SK-N-SH treated with all-trans-retinoic acid at 6 μM for 48 hours (cell line): Measurements from ENCODE around the gene RBMS3.
"Not testable (repeated sequence)": the region's sequence is repeated elsewhere in the genome, so short reads cannot be mapped to it uniquely, and the experiment has no call there.

Experiments
- ATAC-seq: fragments of 200-7000 bp; cut with Tn5 transposase; 3 replicates; pipeline ENCODE4 v1.9.1; 2020; ENCODE audit warnings: mild to moderate bottlenecking, moderate library complexity
- ARNTL ChIP-seq: fragments of 450-650 bp; formaldehyde crosslinking; IDR thresholded peaks from 2 replicates; pipeline ENCODE4 v1.5.0; 2020; ENCODE audit warnings: low read depth, mild to moderate bottlenecking, moderate library complexity, borderline replicate concordance
- BACH2 ChIP-seq: fragments of 250-450 bp; sonication (Bioruptor Pico); IDR thresholded peaks from 2 replicates; pipeline ENCODE4 v1.9.0; 2021; ENCODE audit warnings: mild to moderate bottlenecking, borderline replicate concordance
- CREB5 ChIP-seq: fragments of 250-450 bp; sonication (Bioruptor Pico); IDR thresholded peaks from 2 replicates; pipeline ENCODE4 v1.5.1; 2020; ENCODE audit warnings: low read depth, mild to moderate bottlenecking, moderate library complexity
- CSDC2 ChIP-seq: fragments of 250-450 bp; sonication (Bioruptor Pico); IDR thresholded peaks from 2 replicates; pipeline ENCODE4 v1.5.0; 2020; ENCODE audit warnings: mild to moderate bottlenecking, moderate library complexity
- CSRNP3 ChIP-seq: fragments of 250-450 bp; sonication (Bioruptor Pico); IDR thresholded peaks from 2 replicates; pipeline ENCODE4 v1.5.1; 2021; ENCODE audit warnings: mild to moderate bottlenecking, moderate library complexity
- ESRRG ChIP-seq: fragments of 250-450 bp; sonication (Bioruptor Pico); IDR thresholded peaks from 2 replicates; pipeline ENCODE4 v1.6.1; 2021; ENCODE audit warnings: mild to moderate bottlenecking
- ISL1 ChIP-seq: fragments of 250-450 bp; sonication (Bioruptor Pico); IDR thresholded peaks from 2 replicates; pipeline ENCODE4 v2.1.2; 2022; ENCODE audit warnings: mild to moderate bottlenecking, moderate library complexity
- OSR1 ChIP-seq: fragments of 250-450 bp; sonication (Bioruptor Pico); IDR thresholded peaks from 2 replicates; pipeline ENCODE4 v1.8.0; 2022; ENCODE audit warnings: moderate library complexity, mild to moderate bottlenecking, inconsistent platforms
- POU6F1 ChIP-seq: fragments of 250-450 bp; sonication (Bioruptor Pico); IDR thresholded peaks from 2 replicates; pipeline ENCODE4 v1.8.0; 2021; ENCODE audit warnings: low read depth, mild to moderate bottlenecking, moderate library complexity, borderline replicate concordance
- PPARA ChIP-seq: fragments of 250-450 bp; sonication (Bioruptor Pico); IDR thresholded peaks from 2 replicates; pipeline ENCODE4 v1.5.0; 2020; ENCODE audit warnings: mild to moderate bottlenecking, borderline replicate concordance
- SNAI2 ChIP-seq: fragments of 250-450 bp; sonication (Bioruptor Pico); IDR thresholded peaks from 2 replicates; pipeline ENCODE4 v1.5.0; 2020; ENCODE audit warnings: mild to moderate bottlenecking, moderate library complexity
- TCF4 ChIP-seq: fragments of 250-450 bp; sonication (Bioruptor Pico); IDR thresholded peaks from 2 replicates; pipeline ENCODE4 v1.8.0; 2021; ENCODE audit warnings: mild to moderate bottlenecking, moderate library complexity, borderline replicate concordance
- TOX ChIP-seq: fragments of 250-450 bp; sonication (Bioruptor Pico); IDR thresholded peaks from 2 replicates; pipeline ENCODE4 v1.8.0; 2021; ENCODE audit warnings: mild to moderate bottlenecking, moderate library complexity, borderline replicate concordance
- TSHZ2 ChIP-seq: fragments of 250-450 bp; sonication (Bioruptor Pico); IDR thresholded peaks from 2 replicates; pipeline ENCODE4 v1.5.0; 2020; ENCODE audit warnings: mild to moderate bottlenecking, moderate library complexity
- ZC3H10 ChIP-seq: fragments of 250-450 bp; sonication (Bioruptor Pico); IDR thresholded peaks from 2 replicates; pipeline ENCODE4 v1.5.1; 2021; ENCODE audit warnings: mild to moderate bottlenecking, moderate library complexity
- ZNF565 ChIP-seq: fragments of 450-650 bp; formaldehyde crosslinking; conservative IDR thresholded peaks from 2 replicates; pipeline ENCODE4 v1.5.0; 2020; ENCODE audit warnings: low read depth, mild to moderate bottlenecking, moderate library complexity
- ZNF70 ChIP-seq: fragments of 450-650 bp; formaldehyde crosslinking; IDR thresholded peaks from 2 replicates; pipeline ENCODE4 v1.5.0; 2020; ENCODE audit warnings: mild to moderate bottlenecking, moderate library complexity
- ZNF8 ChIP-seq: fragments of 450-650 bp; formaldehyde crosslinking; IDR thresholded peaks from 2 replicates; pipeline ENCODE4 v1.5.0; 2020; ENCODE audit warnings: mild to moderate bottlenecking, moderate library complexity

The RBMS3 gene

GRCh38 chr3:30042274-30042859 lies 761.5 kb downstream of the RBMS3 start:
- ATAC-seq: peak; percentile 96
- TF ChIP-seq SNAI2 (CRISPR knock-in tag): no peak
- TF ChIP-seq TSHZ2 (CRISPR knock-in tag): no peak
- TF ChIP-seq BACH2: no peak
- no peak for TF ChIP-seq CSDC2
- TF ChIP-seq OSR1: no peak
- TF ChIP-seq ISL1 (CRISPR knock-in tag): no peak
- no peak for TF ChIP-seq ESRRG (CRISPR knock-in tag)
- TF ChIP-seq POU6F1 (CRISPR knock-in tag): no peak
- no peak for TF ChIP-seq ZC3H10 (CRISPR knock-in tag)
- no peak for TF ChIP-seq CREB5 (CRISPR knock-in tag)
- no peak for TF ChIP-seq ZNF8
- TF ChIP-seq PPARA (CRISPR knock-in tag): no peak
- TF ChIP-seq TOX (CRISPR knock-in tag): no peak

- no peak for TF ChIP-seq ZC3H10 (CRISPR knock-in tag)
- ATAC-seq: peak; percentile 32; the same call in 2 of the 3 replicates
These were observed 762.2 kb downstream of the RBMS3 start for GRCh38 chr3:30042916-30043555.

GRCh38 chr3:30044515-30044914 lies 763.6 kb downstream of the RBMS3 start:
- TF ChIP-seq CSDC2 (no peak), ESRRG (CRISPR knock-in tag) (no peak), ZNF565 (CRISPR knock-in tag) (no peak), SNAI2 (CRISPR knock-in tag) (no peak), TCF4 (CRISPR knock-in tag) (no peak), ZNF70 (CRISPR knock-in tag) (no peak), CSRNP3 (CRISPR knock-in tag) (no peak)
- no peak for ATAC-seq

GRCh38 chr3:30048431-30048830 lies 767.6 kb downstream of the RBMS3 start:
- no peak for TF ChIP-seq ZNF8
- TF ChIP-seq CSRNP3 (CRISPR knock-in tag): no peak
- no peak for TF ChIP-seq ARNTL
- no peak for ATAC-seq

- not testable (repeated sequence) for ATAC-seq
These were observed 769.2 kb downstream of the RBMS3 start for GRCh38 chr3:30050116-30050515.
